Inflammatory macrophage (primary cell): ENCODE data around the gene OOSP3.
"Not testable (repeated sequence)": the region's sequence is repeated elsewhere in the genome, so short reads cannot be mapped to it uniquely, and the experiment has no call there.

Source experiments
- DNase-seq, 2 donors: peaks; one replicate each; pipeline ENCODE4 v3.0.0-alpha.2; 2020 to 2022

The OOSP3 gene

DNA sequence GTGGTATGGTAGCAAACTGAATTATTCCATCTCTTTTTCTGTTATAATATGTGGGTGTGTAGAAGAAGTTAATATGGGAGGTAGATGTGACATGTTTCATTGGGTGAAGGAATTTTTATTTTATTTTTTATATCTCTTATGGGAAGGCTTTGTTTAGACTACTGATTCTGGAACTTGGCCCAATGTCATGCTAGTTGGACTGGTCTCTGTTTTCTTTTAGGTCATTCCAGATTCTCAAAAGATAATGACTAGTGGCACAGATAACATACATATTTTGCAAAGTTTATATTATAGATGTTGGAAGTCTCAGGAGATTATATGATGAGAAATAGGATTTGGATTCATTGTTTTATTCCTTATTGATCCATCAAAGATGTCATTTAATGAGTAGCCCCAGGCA, 1.3 kb upstream of the OOSP3 start:
- DNase-seq = no peak

GRCh38 chr11:59877784-59878183, 798 bp upstream of the OOSP3 start:
- DNase-seq = no peak

DNA sequence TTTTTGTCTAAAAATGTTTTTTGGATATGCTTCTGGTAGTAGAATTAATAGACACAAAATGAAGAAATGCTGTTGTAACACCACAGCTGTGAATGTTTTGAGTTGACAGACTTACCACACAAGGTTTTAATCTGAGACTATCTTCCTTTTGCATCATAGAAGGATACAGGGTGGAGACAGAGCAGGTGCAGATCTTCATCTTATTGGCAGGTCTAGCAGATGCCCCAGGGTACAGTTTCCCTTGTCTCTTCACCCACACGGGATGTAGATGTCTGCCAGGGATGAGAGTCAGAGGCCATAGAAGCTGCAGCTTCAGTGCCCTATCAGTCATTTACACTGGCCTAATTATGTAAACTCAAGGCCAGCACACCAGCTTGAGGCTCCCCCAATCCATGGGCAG, 985 bp downstream of the OOSP3 start:
- no peak for DNase-seq

- no peak for DNase-seq
Measured at GRCh38 chr11:59883597-59883996, 5.0 kb downstream of the OOSP3 start.

GRCh38 chr11:59887156-59887555, 8.6 kb downstream of the OOSP3 start:
- DNase-seq = not testable (repeated sequence)

DNA sequence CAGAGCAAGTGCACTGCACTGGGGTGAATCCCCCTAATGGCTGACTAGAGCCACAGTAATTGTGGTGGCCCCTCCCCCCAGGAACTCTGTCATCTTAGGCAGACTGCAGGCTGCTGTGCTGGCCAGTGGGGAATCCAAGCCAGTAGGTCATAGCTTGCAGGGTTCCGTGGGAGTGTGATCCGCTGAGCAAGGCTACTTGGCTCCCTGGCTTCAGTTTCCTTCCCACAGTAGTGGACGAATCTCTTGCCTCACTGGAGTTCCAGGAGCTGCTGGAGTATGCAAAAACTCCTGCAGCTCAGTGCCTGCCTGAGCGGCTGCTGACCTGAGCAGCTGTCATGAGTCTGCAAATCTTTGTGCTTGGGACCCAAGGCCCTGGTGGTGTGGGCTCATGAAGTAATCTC, 13.2 kb downstream of the OOSP3 start:
- DNase-seq = peak; percentile 29 to 63

DNA sequence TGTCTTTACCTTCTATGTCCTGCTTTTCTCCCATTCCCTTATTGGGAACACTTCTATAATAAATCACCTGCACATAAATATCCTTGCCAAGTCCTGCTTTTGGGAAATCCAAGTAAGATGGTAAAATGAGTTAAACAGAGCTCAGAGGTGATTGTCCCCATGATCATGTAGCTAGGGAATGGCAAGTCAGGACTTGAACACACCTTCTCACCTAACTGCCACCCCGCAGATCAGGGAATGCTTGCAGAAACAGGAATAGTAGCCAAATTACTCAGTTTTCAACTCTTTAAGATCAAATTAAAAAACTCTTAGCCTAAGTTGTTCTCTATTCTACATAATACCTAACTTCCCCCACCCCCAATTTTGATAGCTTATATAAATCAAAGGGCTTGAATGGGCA, 16.0 kb downstream of the OOSP3 start:
- no peak for DNase-seq

DNA sequence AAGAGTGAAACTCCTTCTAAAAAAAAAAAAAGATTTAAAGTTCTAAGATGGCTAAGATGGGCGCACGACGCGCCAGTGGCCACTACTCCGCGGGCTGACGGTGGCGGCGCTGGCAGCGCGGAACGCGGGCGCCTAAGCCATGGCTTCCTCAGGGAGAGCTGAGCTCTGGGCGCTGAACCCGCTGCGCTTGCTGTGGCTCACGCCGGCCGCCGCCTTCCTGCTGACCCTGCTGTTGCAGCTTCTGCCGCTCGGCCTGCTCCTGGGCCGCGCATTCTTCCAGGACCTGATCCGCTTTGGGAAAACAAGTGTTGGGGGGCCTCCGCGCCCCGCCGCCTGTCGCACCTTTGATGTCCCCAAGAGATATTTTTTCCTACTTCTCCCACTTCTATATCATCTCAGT, 19.5 kb downstream of the OOSP3 start:
- no peak for DNase-seq

DNA sequence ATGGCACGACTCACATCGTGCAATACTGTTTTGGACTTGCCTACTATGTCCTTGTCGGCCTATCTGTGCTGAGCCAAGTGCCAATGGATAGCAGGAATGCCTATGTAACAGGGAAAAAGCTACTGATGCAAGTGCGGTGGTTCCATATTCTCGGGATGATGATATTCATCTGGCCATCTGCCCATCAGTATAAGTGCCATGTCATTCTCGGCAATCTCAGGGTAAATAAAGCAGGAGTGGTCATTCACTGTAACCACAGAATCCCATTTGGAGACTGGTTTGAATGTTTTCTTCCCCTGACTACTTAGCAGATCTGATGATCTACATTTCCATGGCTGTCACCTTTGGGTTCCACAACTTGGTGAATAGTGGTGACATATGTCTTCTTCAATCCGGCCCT, 20.1 kb downstream of the OOSP3 start:
- DNase-seq = no peak

DNA sequence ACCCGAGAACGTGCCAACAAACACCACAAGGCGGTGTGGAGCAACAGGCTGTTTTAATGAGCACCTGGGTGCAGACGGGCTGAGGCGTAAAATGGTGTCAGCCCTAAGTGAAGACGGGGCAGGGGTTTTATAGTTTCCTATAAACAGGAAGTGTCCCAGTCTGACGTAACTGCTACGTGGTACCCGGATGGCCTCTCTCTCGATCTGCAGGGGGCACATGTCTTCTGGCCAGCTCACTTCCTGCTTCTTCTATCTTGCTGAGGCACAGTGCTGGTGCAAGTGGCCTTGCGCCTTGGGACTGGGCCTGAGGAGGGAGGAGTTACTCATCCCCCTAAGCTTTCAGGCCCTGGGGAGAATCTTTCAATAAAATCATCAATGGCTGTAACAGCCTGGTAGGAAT, 20.9 kb downstream of the OOSP3 start:
- DNase-seq = peak; percentile 8 to 15

DNA sequence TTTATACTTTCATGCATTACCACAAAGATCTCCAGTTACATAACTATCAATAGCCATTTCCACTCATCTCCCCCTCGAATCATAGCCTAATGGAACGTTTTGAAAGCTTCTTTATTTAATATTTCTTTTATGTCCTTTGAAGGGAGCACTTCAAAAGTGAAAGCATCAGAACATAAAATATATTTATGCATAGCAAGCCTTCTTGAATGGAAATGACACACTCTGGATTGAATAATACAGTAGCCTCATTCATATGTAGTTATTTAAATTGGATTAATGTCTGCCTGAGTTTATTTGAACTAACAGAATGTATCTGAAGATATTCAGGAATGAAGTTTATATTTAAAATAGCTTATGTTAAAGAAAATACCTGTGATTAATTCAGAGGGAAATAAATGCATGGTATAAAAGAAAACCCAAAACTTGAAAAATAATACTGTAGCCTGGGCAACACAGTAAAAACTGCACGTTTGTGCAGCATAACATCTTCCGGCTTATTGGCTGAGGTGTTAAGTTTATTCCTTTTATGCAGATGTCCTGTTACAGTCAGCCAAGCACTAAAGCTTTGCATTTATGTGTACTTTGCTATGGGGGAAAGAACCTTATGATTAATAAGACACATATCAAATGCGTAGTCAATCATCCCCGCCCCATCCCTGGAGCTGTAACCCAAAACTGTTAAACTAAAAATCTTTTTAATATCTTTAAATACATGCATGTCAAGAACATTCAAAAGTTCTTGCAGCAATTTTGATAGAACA, 22.0 kb downstream of the OOSP3 start:
- no peak for DNase-seq

GRCh38 chr11:59901306-59901705, 22.7 kb downstream of the OOSP3 start:
- DNase-seq = peak; percentile 36 to 44

DNA sequence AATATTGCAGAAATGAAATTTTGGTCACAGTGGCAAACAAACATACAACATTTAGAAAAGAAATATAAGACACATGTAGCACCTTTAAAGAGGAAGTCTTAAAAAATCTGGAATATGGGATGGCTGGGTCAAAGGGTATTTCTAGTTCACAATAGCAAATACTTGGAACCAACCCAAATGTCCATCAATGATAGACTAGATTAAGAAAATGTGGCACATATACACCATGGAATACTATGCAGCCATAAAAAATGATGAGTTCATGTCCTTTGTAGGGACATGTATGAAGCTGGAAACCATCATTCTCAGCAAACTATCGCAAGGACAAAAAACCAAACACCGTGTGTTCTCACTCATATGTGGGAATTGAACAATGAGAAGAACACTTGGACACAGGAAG, 25.0 kb downstream of the OOSP3 start:
- not testable (repeated sequence) for DNase-seq

GRCh38 chr11:59918480-59918879, 39.9 kb downstream of the OOSP3 start:
- no peak for DNase-seq

- peak; percentile 56 to 73 for DNase-seq
Measured at GRCh38 chr11:59918987-59919589, 40.5 kb downstream of the OOSP3 start.

DNA sequence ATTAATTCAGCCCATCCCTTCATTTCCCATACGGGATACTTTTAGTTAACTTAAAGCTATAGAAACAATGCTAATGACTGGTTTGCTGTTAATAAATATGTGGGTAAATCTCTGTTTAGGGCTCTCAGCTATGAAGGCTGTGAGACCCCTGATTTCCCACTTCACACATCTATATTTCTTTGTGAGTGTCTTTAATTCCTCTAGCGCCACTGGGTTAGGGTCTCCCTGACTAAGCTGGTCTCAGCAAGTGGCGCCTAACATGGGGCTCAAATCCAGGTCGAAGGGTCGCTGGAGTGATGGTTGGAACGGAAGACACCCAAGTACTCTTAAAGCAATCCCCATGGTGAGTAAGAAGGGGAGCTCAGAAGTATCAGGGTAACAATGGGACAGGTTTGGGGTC, 45.2 kb downstream of the OOSP3 start:
- DNase-seq = no peak

DNA sequence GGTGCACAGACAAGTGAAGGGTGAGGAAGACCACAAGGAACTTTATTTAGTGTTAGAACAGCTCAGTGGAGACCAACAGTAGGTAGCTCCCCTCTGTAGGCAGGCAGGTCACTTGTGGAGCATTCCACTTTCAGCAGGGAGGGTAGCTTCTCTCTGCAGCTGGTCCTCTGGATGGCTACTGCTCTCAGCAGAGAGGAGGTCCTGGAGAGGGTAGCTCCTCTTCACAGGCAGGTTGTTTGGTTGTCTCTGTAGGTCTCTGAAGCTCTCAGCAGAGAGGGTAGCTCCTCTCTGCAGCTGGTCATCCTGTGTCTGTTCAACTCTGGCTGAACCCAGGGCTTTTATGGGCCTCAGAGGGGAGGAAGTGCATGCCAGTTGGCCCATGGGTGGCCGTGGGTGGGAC, 53.1 kb downstream of the OOSP3 start:
- DNase-seq = no peak

DNA sequence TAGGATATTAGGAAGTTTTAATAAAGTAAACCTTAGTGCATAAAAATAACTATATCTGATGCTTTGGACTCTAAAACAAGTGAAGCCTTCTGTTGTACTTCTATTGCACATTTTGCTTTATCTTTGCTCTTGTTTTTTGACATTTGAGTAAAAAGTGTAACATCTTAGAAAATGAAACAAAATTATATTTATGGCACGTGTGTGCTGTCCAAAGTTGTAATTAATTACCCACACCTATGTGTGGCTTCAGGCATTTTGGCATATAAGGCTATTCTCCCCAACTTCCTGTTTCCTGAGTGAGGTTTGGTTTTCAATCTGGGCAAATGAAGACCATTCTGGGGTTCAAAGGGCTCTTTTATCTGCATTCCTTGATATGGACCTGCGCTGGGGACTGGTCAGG, 59.5 kb downstream of the OOSP3 start, which contains the start of gene OOSP1:
Gene OOSP1, plus strand, starts transcription at position 301 of the 400 bp plus-strand sequence. Its CDS starts 23 bp downstream, at position 324.
- no peak for DNase-seq

GRCh38 chr11:59938718-59939117, 60.1 kb downstream of the OOSP3 start:
- DNase-seq = no peak

GRCh38 chr11:59939482-59939881, 60.9 kb downstream of the OOSP3 start:
- no peak for DNase-seq

- DNase-seq = no peak
Measured at GRCh38 chr11:59941091-59941490, 62.5 kb downstream of the OOSP3 start.

- DNase-seq = no peak
Measured at GRCh38 chr11:59943997-59944714, 65.6 kb downstream of the OOSP3 start.

DNA sequence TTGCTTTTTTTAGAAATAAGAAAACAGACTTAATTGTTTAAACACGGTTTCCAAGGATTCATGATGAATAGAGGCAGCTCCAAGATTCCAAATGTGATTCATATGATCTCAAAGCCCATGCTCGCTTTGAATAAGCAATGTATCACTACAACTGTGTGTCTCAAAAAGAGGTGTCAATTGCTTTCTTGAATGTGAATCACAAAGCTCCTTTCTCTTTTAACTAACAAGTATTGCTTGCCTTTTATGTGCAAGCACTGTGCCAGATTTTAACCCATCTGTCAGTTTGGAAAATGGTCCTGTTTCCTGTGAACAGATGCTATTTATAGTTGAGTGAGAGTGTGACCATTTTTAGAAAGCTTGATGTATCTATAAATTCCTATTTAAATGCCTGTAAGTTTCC, 66.1 kb downstream of the OOSP3 start:
- no peak for DNase-seq
